Kidney epithelial cell (primary cell): ENCODE results near the gene MAPT. TPM values are rescaled to one million over a fixed set of nuclear protein-coding genes. Genes with fewer than 3 reads are reported as not detected.

Experiments used
- DNase-seq: peaks from one replicate; pipeline ENCODE4 v3.0.0-alpha.2; 2010; ENCODE audit warnings: low read depth
- H3K27me3 ChIP-seq: 2 replicates; pipeline ENCODE4 v1.6.0; 2011; ENCODE audit warnings: low read length; ENCODE audit not compliant: control insufficient read depth, insufficient read depth
- H3K36me3 ChIP-seq: 2 replicates; pipeline ENCODE4 v1.5.1; 2011; ENCODE audit warnings: low read length; ENCODE audit not compliant: control insufficient read depth, insufficient read depth
- H3K4me3 ChIP-seq: 2 replicates; pipeline ENCODE4 v1.5.1; 2011; ENCODE audit warnings: low read depth, mild to moderate bottlenecking, control low read depth, low read length
- CTCF ChIP-seq: IDR thresholded peaks from 2 replicates; pipeline ENCODE4 v1.5.1; 2011; ENCODE audit warnings: mild to moderate bottlenecking, moderate library complexity, low read length, control low read depth, inconsistent platforms; ENCODE audit not compliant: insufficient read depth, poor library complexity, severe bottlenecking
- total RNA-seq: library from RNA; depleted of rRNA; stranded (reverse); fragments of >200 nt; gene quantifications from 2 replicates; pipeline ENCODE4 v1.2.3, GENCODE V29; 2015

The MAPT gene
- total RNA-seq, 1 donor from 2014 or later = 0.25 TPM

- no peaks in the 10 kb centered on the region for H3K36me3 ChIP-seq
- no peak for TF ChIP-seq CTCF
- DNase-seq = no peak
- H3K27me3 ChIP-seq = peaks cover 11% of the 10 kb centered on the region
- H3K4me3 ChIP-seq = no peak overlapping the region
Measured at GRCh38 chr17:45968732-45969131, 74.4 kb downstream of the MAPT start.

DNA sequence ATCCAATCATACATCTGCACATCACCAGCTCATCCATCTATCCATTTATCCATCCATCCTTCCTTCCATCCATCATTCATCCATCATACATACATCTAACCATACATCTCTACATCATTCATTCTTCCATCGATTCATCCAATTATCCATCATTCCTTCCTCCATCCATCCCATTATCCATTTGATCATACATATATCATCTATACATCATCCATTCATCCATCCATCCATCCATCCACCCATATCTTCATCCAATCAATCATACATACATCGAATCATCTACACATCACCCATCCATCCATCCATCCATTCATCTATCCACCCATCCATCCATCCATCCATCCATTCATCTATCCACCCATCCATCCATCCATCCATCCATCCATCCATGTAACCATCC lies 75.4 kb downstream of the MAPT start:
- Histone ChIP-seq H3K36me3 (no peaks in the 10 kb centered on the region), H3K27me3 (peaks cover 14% of the 10 kb centered on the region), H3K4me3 (no peak overlapping the region)
- no peak for DNase-seq
- TF ChIP-seq CTCF = no peak

DNA sequence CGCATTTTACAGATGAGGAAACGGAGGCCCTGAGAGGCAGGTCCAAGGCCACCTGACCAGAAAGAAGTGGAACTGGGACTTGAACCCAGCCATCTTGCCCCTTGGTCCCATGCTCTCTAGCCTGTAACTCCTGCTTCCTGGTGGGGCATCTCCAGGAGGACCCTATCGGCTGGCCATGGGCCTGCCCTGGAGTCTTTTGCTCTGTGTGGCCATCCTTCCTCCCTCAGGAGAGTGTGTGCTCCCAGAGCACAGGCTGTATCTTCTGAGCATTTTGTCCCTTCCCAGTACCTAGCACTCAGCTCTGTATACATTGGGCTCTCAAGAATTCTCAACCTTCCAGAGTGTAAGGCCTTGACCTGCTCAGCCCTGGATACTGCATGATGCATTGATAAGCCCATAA lies 76.3 kb downstream of the MAPT start:
- H3K4me3 ChIP-seq = no peak overlapping the region
- no peaks in the 10 kb centered on the region for H3K36me3 ChIP-seq
- H3K27me3 ChIP-seq = peaks cover 14% of the 10 kb centered on the region

GRCh38 chr17:45971698-45972141 lies 77.4 kb downstream of the MAPT start:
- TF ChIP-seq CTCF = peak; percentile 12
- Histone ChIP-seq H3K4me3 (no peak overlapping the region), H3K36me3 (no peaks in the 10 kb centered on the region), H3K27me3 (peaks cover 12% of the 10 kb centered on the region)
- no peak for DNase-seq

More for the DNA sequence above, 76.3 kb downstream of the MAPT start:
- DNase-seq = no peak
- no peak for TF ChIP-seq CTCF

DNA sequence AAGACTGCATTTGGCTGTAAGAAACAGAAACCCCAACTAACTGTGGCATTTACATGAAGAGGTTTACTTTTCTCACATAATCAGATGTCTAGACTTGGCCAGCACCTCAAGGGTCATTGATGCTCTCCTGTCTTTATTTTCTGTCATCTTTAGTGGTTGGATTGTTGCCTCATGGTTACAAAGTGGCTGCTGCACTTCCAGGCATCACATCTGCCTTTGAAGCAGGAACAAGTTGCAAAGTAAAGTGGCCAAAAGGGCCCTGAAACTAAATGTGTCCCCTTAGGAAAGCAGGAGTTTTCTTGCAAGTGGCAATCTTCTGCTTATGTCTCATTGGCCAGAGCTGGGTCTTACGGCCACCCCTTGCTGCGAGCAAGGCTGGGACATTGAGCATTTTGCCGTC lies 78.2 kb downstream of the MAPT start:
- DNase-seq = no peak
- TF ChIP-seq CTCF = no peak
- Histone ChIP-seq H3K36me3 (no peaks in the 10 kb centered on the region), H3K27me3 (peaks cover 9% of the 10 kb centered on the region), H3K4me3 (no peak overlapping the region)

- no peak for TF ChIP-seq CTCF
- no peak for DNase-seq
- Histone ChIP-seq H3K27me3 (peaks cover 6% of the 10 kb centered on the region), H3K36me3 (no peaks in the 10 kb centered on the region), H3K4me3 (no peak overlapping the region)
Measured at GRCh38 chr17:45973099-45973780, 78.9 kb downstream of the MAPT start.
